Femur (tissue), 1 donor: Measurements from ENCODE around the gene EIF3J.

Experiments used
- DNase-seq: peaks from one replicate; pipeline ENCODE4 v3.0.0-alpha.2; 2017

Gene EIF3J

GRCh38 chr15:44595656-44596510 is 58.9 kb downstream of the EIF3J start:
- no peak for DNase-seq

DNA sequence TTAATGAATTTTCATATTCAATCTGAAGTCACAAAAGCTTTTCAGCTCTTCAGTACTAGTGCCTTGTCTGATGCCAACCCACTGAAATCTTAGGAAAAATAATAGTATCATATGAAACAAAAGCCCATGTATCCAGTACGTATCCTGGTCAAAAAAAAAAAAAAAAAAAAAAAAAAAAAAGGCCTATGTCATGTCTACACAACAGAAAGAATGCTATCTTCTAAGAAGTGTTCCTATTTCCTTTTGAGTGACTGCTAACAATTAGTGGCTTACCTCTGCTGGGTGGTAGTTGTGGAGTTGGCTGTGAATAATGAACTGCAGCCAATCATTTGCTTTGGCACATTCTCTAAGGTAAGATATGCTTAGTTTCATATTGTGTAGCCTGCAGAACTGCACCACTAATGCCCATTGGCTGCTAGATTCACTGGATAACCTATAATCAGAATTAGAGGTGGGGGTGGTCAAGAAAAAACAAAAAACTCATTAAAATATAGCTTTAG is 59.6 kb downstream of the EIF3J start:
- DNase-seq, result no peak

- DNase-seq, result no peak
These were observed 61.1 kb downstream of the EIF3J start for GRCh38 chr15:44598066-44598465.

- no peak for DNase-seq
These were observed 61.9 kb downstream of the EIF3J start for GRCh38 chr15:44598892-44599291.

GRCh38 chr15:44603126-44603525 is 66.2 kb downstream of the EIF3J start:
- no peak for DNase-seq

GRCh38 chr15:44606740-44607139 is 69.8 kb downstream of the EIF3J start:
- no peak for DNase-seq
